H1 (cell line): ENCODE measurements around the gene IL36B. TPM values are rescaled to one million over a fixed set of nuclear protein-coding genes. Genes with fewer than 3 reads are reported as not detected.

Experiments used
- CTCF ChIA-PET: fragments of 300-600 bp; sonication (Branson Sonifier 250); formaldehyde crosslinking; loops from one replicate; lab custom pipeline; 2021; ENCODE audit not compliant: partially characterized antibody; lab: Charles Lee
- POLR2A ChIA-PET: fragments of 300-600 bp; sonication (Branson Sonifier 250); formaldehyde crosslinking; loops from one replicate; lab custom pipeline; 2021; ENCODE audit warnings: inconsistent platforms; ENCODE audit not compliant: partially characterized antibody; lab: Charles Lee
- DNase-seq, 2 experiments: peaks; one replicate each; pipeline versions ENCODE4 v3.0.0 to v3.0.0-alpha.2; 2010 to 2022; ENCODE audit warnings: low spot score in 2 of 2, low read depth in 1 of 2, mixed read lengths in 1 of 2
- FAIRE-seq: peaks from 2 replicates; lab custom pipeline; 2011; peaks lifted over from hg19 to GRCh38; lab: Jason Lieb, UNC
- H2AFZ ChIP-seq: 2 replicates; pipeline ENCODE4 v1.8.1; 2012; ENCODE audit warnings: low read length, inconsistent platforms
- H2AK5ac ChIP-seq: 2 replicates; pipeline ENCODE4 v1.6.1; 2013; ENCODE audit warnings: low read depth, low read length
- H2BK120ac ChIP-seq: replicated peaks from 2 replicates; pipeline ENCODE3; 2013; ENCODE audit warnings: low read depth, low read length, inconsistent platforms
- H2BK12ac ChIP-seq: 2 replicates; pipeline ENCODE4 v1.6.1; 2013; ENCODE audit warnings: low read depth, low read length
- H2BK15ac ChIP-seq: 2 replicates; pipeline ENCODE4 v1.6.1; 2013; ENCODE audit warnings: low read length
- H2BK20ac ChIP-seq: 2 replicates; pipeline ENCODE4 v1.6.1; 2013; ENCODE audit warnings: low read length
- H2BK5ac ChIP-seq: 2 replicates; pipeline ENCODE4 v1.6.1; 2013; ENCODE audit warnings: low read depth, low read length
- H3K14ac ChIP-seq: 2 replicates; pipeline ENCODE4 v1.6.1; 2013; ENCODE audit warnings: inconsistent platforms; ENCODE audit not compliant: insufficient read length
- H3K18ac ChIP-seq: 2 replicates; pipeline ENCODE4 v1.6.1; 2013; ENCODE audit warnings: low read length; ENCODE audit errors: extremely low read depth
- H3K23ac ChIP-seq: 2 replicates; pipeline ENCODE4 v1.6.1; 2013; ENCODE audit warnings: inconsistent platforms; ENCODE audit not compliant: insufficient read length
- H3K23me2 ChIP-seq: 2 replicates; pipeline ENCODE4 v1.6.1; 2013; ENCODE audit warnings: low read depth, low read length
- H3K27ac ChIP-seq: 2 replicates; pipeline ENCODE4 v1.6.1; 2011; ENCODE audit warnings: low read depth, low read length, inconsistent platforms
- H3K27me3 ChIP-seq, 4 experiments: replicated peaks in 1 of 4; 1 replicate in 1 of 4; 2 replicates in 3 of 4; pipeline versions ENCODE4 v1.6.1 to v1.8.1; 2011 to 2013; ENCODE audit warnings: low read length in 3 of 4, mild to moderate bottlenecking in 3 of 4, inconsistent platforms in 2 of 4, mixed read lengths in 2 of 4, moderate library complexity in 1 of 4; ENCODE audit not compliant: control insufficient read depth in 3 of 4, insufficient read depth in 3 of 4; ENCODE audit errors: extremely low read depth in 1 of 4
- H3K36me3 ChIP-seq, 4 experiments: 2 replicates each; pipeline versions ENCODE4 v1.6.1 to v1.8.1; 2011 to 2013; ENCODE audit warnings: mild to moderate bottlenecking in 4 of 4, low read length in 3 of 4, moderate library complexity in 2 of 4, control low read depth in 1 of 4, inconsistent platforms in 1 of 4; ENCODE audit not compliant: insufficient read depth in 4 of 4, control insufficient read depth in 2 of 4
- H3K4ac ChIP-seq: replicated peaks from 2 replicates; pipeline ENCODE3; 2013; ENCODE audit warnings: low read length, low read depth, mixed read lengths, inconsistent platforms; ENCODE audit not compliant: insufficient read length
- H3K4me1 ChIP-seq, 4 experiments: replicated peaks in 1 of 4; 1 replicate in 1 of 4; 2 replicates in 3 of 4; pipeline versions ENCODE4 v1.6.1 to v1.8.1; 2011 to 2013; ENCODE audit warnings: low read length in 3 of 4, inconsistent platforms in 2 of 4, mixed read lengths in 1 of 4; ENCODE audit not compliant: insufficient read depth in 4 of 4, control insufficient read depth in 3 of 4
- H3K4me2 ChIP-seq, 2 experiments: 2 replicates each; pipeline versions ENCODE4 v1.6.1 to v1.8.1; 2011 to 2013; ENCODE audit warnings: low read depth in 2 of 2, low read length in 2 of 2, control low read depth in 1 of 2, inconsistent platforms in 1 of 2, mild to moderate bottlenecking in 1 of 2; ENCODE audit not compliant: insufficient read depth in 1 of 2
- H3K4me3 ChIP-seq, 4 experiments: fragments of 200-600, 300-600 bp in 1 of 4; sonication (generic), shearing (Covaris generic), sonication (Bioruptor Twin) in 1 of 4; 2 replicates each; pipeline versions ENCODE4 v1.5.1 to v1.8.1; 2011 to 2016; ENCODE audit warnings: low read length in 4 of 4, low read depth in 3 of 4, control low read depth in 2 of 4, inconsistent platforms in 2 of 4, mild to moderate bottlenecking in 2 of 4, mixed read lengths in 1 of 4, moderate library complexity in 1 of 4; ENCODE audit not compliant: insufficient read depth in 2 of 4; ENCODE audit errors: extremely low read depth in 1 of 4
- H3K56ac ChIP-seq: replicated peaks from 2 replicates; pipeline ENCODE3; 2013; ENCODE audit warnings: low read depth, mild to moderate bottlenecking, mixed read lengths, low read length, inconsistent platforms; ENCODE audit not compliant: insufficient read length
- H3K79me1 ChIP-seq: 2 replicates; pipeline ENCODE4 v1.6.1; 2013; ENCODE audit warnings: low read depth, low read length, control low read depth
- H3K79me2 ChIP-seq, 2 experiments: 2 replicates each; pipeline versions ENCODE4 v1.6.1 to v1.8.1; 2012 to 2013; ENCODE audit warnings: low read length in 2 of 2, mild to moderate bottlenecking in 2 of 2, inconsistent platforms in 1 of 2; ENCODE audit not compliant: insufficient read depth in 2 of 2, control insufficient read depth in 1 of 2
- H3K9ac ChIP-seq, 4 experiments: replicated peaks in 1 of 4; 1 replicate in 1 of 4; 2 replicates in 3 of 4; pipeline versions ENCODE4 v1.6.1 to v1.8.1; 2011 to 2013; ENCODE audit warnings: low read depth in 3 of 4, low read length in 3 of 4, control low read depth in 2 of 4, mild to moderate bottlenecking in 2 of 4, moderate library complexity in 2 of 4, inconsistent platforms in 1 of 4; ENCODE audit errors: extremely low read depth in 1 of 4
- H3K9me3 ChIP-seq, 2 experiments: 2 replicates each; pipeline versions ENCODE4 v1.6.1 to v1.8.1; 2012 to 2013; ENCODE audit warnings: mild to moderate bottlenecking in 2 of 2, moderate library complexity in 2 of 2, control low read depth in 1 of 2, inconsistent platforms in 1 of 2, low read depth in 1 of 2, low read length in 1 of 2, mixed read lengths in 1 of 2; ENCODE audit not compliant: insufficient read depth in 2 of 2
- H4K20me1 ChIP-seq, 2 experiments: replicated peaks in 1 of 2; 2 replicates each; pipeline versions ENCODE3 to v1.8.1; 2011 to 2013; ENCODE audit warnings: inconsistent platforms in 2 of 2, low read length in 2 of 2, mild to moderate bottlenecking in 1 of 2; ENCODE audit not compliant: insufficient read depth in 2 of 2, control insufficient read depth in 1 of 2
- H4K5ac ChIP-seq: 2 replicates; pipeline ENCODE4 v1.6.1; 2013; ENCODE audit warnings: low read length, low read depth, mixed read lengths, inconsistent platforms; ENCODE audit not compliant: insufficient read length
- H4K8ac ChIP-seq: 2 replicates; pipeline ENCODE4 v1.8.0; 2013; ENCODE audit warnings: mild to moderate bottlenecking, moderate library complexity, low read length, inconsistent platforms; ENCODE audit not compliant: insufficient read depth; ENCODE audit errors: extremely low read depth
- H4K91ac ChIP-seq: replicated peaks from 2 replicates; pipeline ENCODE3; 2013; ENCODE audit warnings: low read length, mixed read lengths, inconsistent platforms; ENCODE audit not compliant: insufficient read length
- CTCF ChIP-seq, 3 experiments: IDR thresholded peaks; 1 replicate in 2 of 3; 2 replicates in 1 of 3; pipeline versions ENCODE4 v1.5.1 to v1.6.1; 2011; ENCODE audit warnings: low read length in 3 of 3, mild to moderate bottlenecking in 3 of 3, inconsistent platforms in 2 of 3, low read depth in 1 of 3, moderate library complexity in 1 of 3; ENCODE audit not compliant: insufficient read depth in 1 of 3; ENCODE audit errors: control extremely low read depth in 1 of 3
- E2F6 ChIP-seq: IDR thresholded peaks from 2 replicates; pipeline ENCODE4 v1.6.1; 2012; ENCODE audit warnings: inconsistent platforms
- EGR1 ChIP-seq: IDR thresholded peaks from 2 replicates; pipeline ENCODE4 v1.6.1; 2011; ENCODE audit warnings: low read depth, low read length, borderline replicate concordance
- KDM5A ChIP-seq: fragments of 200-600 bp; IDR thresholded peaks from 2 replicates; pipeline ENCODE4 v1.7.1; 2012; ENCODE audit warnings: mild to moderate bottlenecking, low read length, inconsistent platforms, mixed read lengths
- POLR2A ChIP-seq, 2 experiments: IDR thresholded peaks; 1 replicate in 1 of 2; 2 replicates in 1 of 2; pipeline ENCODE4 v1.6.1; 2011; ENCODE audit warnings: low read depth in 2 of 2, low read length in 2 of 2, mild to moderate bottlenecking in 2 of 2; ENCODE audit errors: control extremely low read depth in 1 of 2
- POLR2AphosphoS5 ChIP-seq: IDR thresholded peaks from 2 replicates; pipeline ENCODE4 v1.6.1; 2011; ENCODE audit warnings: low read depth, low read length
- RAD21 ChIP-seq, 2 experiments: IDR thresholded peaks in 1 of 2; conservative IDR thresholded peaks in 1 of 2; 2 replicates each; pipeline ENCODE4 v1.6.1; 2011; ENCODE audit warnings: low read depth in 2 of 2, low read length in 2 of 2, improper control_type of control experiment in 1 of 2, inconsistent platforms in 1 of 2, mild to moderate bottlenecking in 1 of 2, moderate library complexity in 1 of 2
- RNF2 ChIP-seq: fragments of 200-900, 300-1000 bp; sonication (generic); IDR thresholded peaks from 2 replicates; pipeline ENCODE4 v1.7.1; 2016; ENCODE audit warnings: borderline replicate concordance, low read depth, mild to moderate bottlenecking, antibody characterized with exemption, low read length; ENCODE audit not compliant: poor library complexity, severe bottlenecking; ENCODE audit errors: missing control alignments
- SIN3A ChIP-seq, 2 experiments: IDR thresholded peaks in 1 of 2; conservative IDR thresholded peaks in 1 of 2; 2 replicates each; pipeline ENCODE4 v1.6.1; 2011 to 2012; ENCODE audit warnings: low read length in 2 of 2, improper control_type of control experiment in 1 of 2, low read depth in 1 of 2, mild to moderate bottlenecking in 1 of 2
- SP2 ChIP-seq: IDR thresholded peaks from 2 replicates; pipeline ENCODE4 v1.6.1; 2012; ENCODE audit warnings: mild to moderate bottlenecking, low read length, inconsistent platforms
- polyA plus RNA-seq, 7 experiments: library from polyadenylated mRNA; depleted of rRNA in 3 of 7; stranded (reverse) in 5 of 7; unstranded in 2 of 7; fragments of >200 nt in 5 of 7; fragments of 200-250 nt in 2 of 7; gene quantifications; 1 replicate in 5 of 7; 2 replicates in 1 of 7; 4 replicates in 1 of 7; pipeline versions ENCODE4 v1.2.1 to v1.2.3, GENCODE V29; 2011 to 2013; ENCODE audit warnings: missing spikeins in 2 of 7, mixed read lengths in 2 of 7
- total RNA-seq: library from RNA; stranded (reverse); fragmentation: NEBNext Ultra II Directional; extraction: Animal tissue kit (Norgen Biotek cat#: 25700); gene quantifications from 2 replicates; pipeline ENCODE4 v1.2.1, GENCODE V29; 2021

IL36B gene
- total and polyA plus RNA-seq, 2 of the 8 experiments (the other 6 are each of a cell fraction or from before 2014, with no cell fraction given): not detected

- H2BK15ac ChIP-seq: no peak overlapping the region
- DNase-seq: no peak
- H3K4me1 ChIP-seq: no peaks in the 10 kb centered on the region
- no peak overlapping the region for H3K4me3 ChIP-seq
- no peaks in the 10 kb centered on the region for H3K23me2 ChIP-seq
- no peak overlapping the region for H3K18ac ChIP-seq
- H3K4me2 ChIP-seq: no peak overlapping the region
- POLR2A ChIA-PET: no interaction called here
- no peak overlapping the region for H2BK120ac ChIP-seq
- no peak overlapping the region for H2BK5ac ChIP-seq
- H3K36me3 ChIP-seq: no peaks in the 10 kb centered on the region
- CTCF ChIA-PET: interaction anchor here (2.4 kb wide), 1 partner anchor 52 kb away, joined by 6 read pairs; no protein-coding TSS in a partner anchor
- no peak overlapping the region for H3K23ac ChIP-seq
- no peak overlapping the region for H2BK20ac ChIP-seq
- no peak overlapping the region for H3K14ac ChIP-seq
- H3K79me2 ChIP-seq: no peaks in the 10 kb centered on the region
- no peak overlapping the region for H3K27ac ChIP-seq
- TF ChIP-seq POLR2A (IDR thresholded peaks at IDR 0.05; ENCODE audit: control extremely low read depth in 1 of 2, low read depth in 2 of 2, low read length in 2 of 2) (no peak), EGR1 (no peak), SIN3A (conservative IDR thresholded peaks at IDR 0.05 in 1 of 2, IDR thresholded peaks at IDR 0.05 in 1 of 2; ENCODE audit: low read depth in 1 of 2, low read length in 2 of 2) (no peak), RNF2 (no peak), E2F6 (no peak), RAD21 (IDR thresholded peaks at IDR 0.05 in 1 of 2, conservative IDR thresholded peaks at IDR 0.05 in 1 of 2; ENCODE audit: low read depth in 2 of 2, low read length in 2 of 2) (no peak), POLR2AphosphoS5 (no peak), KDM5A (no peak), SP2 (no peak), CTCF (IDR thresholded peaks at IDR 0.05; ENCODE audit: control extremely low read depth in 1 of 3, insufficient read depth in 1 of 3, low read depth in 1 of 3, low read length in 3 of 3) (no peak)
- no peak overlapping the region for H3K9ac ChIP-seq
- no peak overlapping the region for H4K8ac ChIP-seq
- no peak overlapping the region for H3K56ac ChIP-seq
- H2BK12ac ChIP-seq: no peak overlapping the region
- no peaks in the 10 kb centered on the region for H4K20me1 ChIP-seq
- no peak overlapping the region for H2AK5ac ChIP-seq
- H2AFZ ChIP-seq: no peak overlapping the region
- no peak overlapping the region for H4K91ac ChIP-seq
- H3K79me1 ChIP-seq: no peaks in the 10 kb centered on the region
- FAIRE-seq: no peak
- no peak overlapping the region for H4K5ac ChIP-seq
- H3K4ac ChIP-seq: no peak overlapping the region
- no peaks in the 10 kb centered on the region for H3K27me3 ChIP-seq
- H3K9me3 ChIP-seq: peaks cover 4 to 7% of the 10 kb centered on the region in 2 experiments; a peak in 1 of 4 replicates
These were observed 58.8 kb downstream of the IL36B start for GRCh38 chr2:112993831-112994230.
